ENCODE results near the gene BICDL2. TPM values are rescaled to one million over a fixed set of nuclear protein-coding genes. Genes with fewer than 3 reads are reported as not detected.
A peak's percentile ranks its signal among the peaks of the same experiment; 100 is the strongest.

The BICDL2 gene
- total and polyA plus RNA-seq, 5 donors from 2014 or later: not detected

DNA sequence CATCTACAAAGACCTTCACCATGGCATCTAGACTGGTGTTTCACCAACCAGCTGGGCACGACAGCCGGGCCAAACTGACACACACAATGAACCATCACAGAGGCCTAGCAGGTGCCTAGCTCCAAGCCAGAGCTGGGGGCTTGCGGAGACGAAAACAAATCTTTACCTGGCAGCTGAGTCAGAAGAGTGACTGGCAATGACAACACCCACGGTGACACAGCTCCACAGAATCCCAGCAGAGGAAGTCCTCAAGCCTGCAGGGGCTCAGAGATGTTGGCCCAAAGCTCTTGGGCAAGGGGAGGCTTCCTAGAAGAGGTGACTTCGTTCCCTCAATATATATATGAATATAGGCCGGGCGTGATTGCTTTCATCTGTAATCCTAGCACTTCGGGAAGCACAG, 14.8 kb upstream of the BICDL2 start:
- H3K27ac ChIP-seq (ENCODE audit: insufficient read depth, low read length, poor library complexity, severe bottlenecking): no peak overlapping the region
- Mint-ChIP-seq H3K4me3 (no peak overlapping the region), H3K36me3 (peaks cover 14% of the 10 kb centered on the region), H3K9me3 (peaks cover 0 to 2% (median 0%) of the 10 kb centered on the region in 7 donors), H3K27me3 (peaks cover 12% of the 10 kb centered on the region), H3K4me1 (peaks cover 0 to 37% (median 21%) of the 10 kb centered on the region in 4 donors), H3K27ac (peak overlapping the region in 1 of 3 donors; percentile 89)
- DNase-seq: no peak
- peaks cover 22% of the 10 kb centered on the region for H3K4me1 ChIP-seq (ENCODE audit: control insufficient read depth, insufficient read depth, low read length, poor library complexity, severe bottlenecking)
- no peak overlapping the region for H3K4me3 ChIP-seq (ENCODE audit: low read depth, low read length)
- no peaks in the 10 kb centered on the region for H3K36me3 ChIP-seq (ENCODE audit: control insufficient read depth, insufficient read depth, low read length)
- ATAC-seq (ENCODE audit: low read depth in 2 of 2): no peak
- H3K27me3 ChIP-seq (ENCODE audit: control insufficient read depth, insufficient read depth, low read length): no peaks in the 10 kb centered on the region
- no peaks in the 10 kb centered on the region for H3K9me3 ChIP-seq (ENCODE audit: control insufficient read depth in 2 of 2, low read length in 2 of 2)

- no peak overlapping the region for H3K4me3 ChIP-seq (ENCODE audit: low read depth, low read length)
- DNase-seq (no peak), ATAC-seq (ENCODE audit: low read depth in 2 of 2) (no peak)
- no peaks in the 10 kb centered on the region for H3K9me3 ChIP-seq (ENCODE audit: control insufficient read depth in 2 of 2, low read length in 2 of 2)
- no peaks in the 10 kb centered on the region for H3K27me3 ChIP-seq (ENCODE audit: control insufficient read depth, insufficient read depth, low read length)
- Mint-ChIP-seq H3K27me3 (peaks cover 12% of the 10 kb centered on the region), H3K4me3 (no peak overlapping the region), H3K9me3 (peaks cover 0 to 2% (median 0%) of the 10 kb centered on the region in 7 donors), H3K27ac (peak overlapping the region in 1 of 3 donors; percentile 66), H3K36me3 (peaks cover 14% of the 10 kb centered on the region), H3K4me1 (peaks cover 0 to 37% (median 21%) of the 10 kb centered on the region in 4 donors)
- H3K4me1 ChIP-seq (ENCODE audit: control insufficient read depth, insufficient read depth, low read length, poor library complexity, severe bottlenecking): peaks cover 24% of the 10 kb centered on the region
- no peaks in the 10 kb centered on the region for H3K36me3 ChIP-seq (ENCODE audit: control insufficient read depth, insufficient read depth, low read length)
- H3K27ac ChIP-seq (ENCODE audit: insufficient read depth, low read length, poor library complexity, severe bottlenecking): no peak overlapping the region
Observed at GRCh38 chr16:3051009-3051408, 14.3 kb upstream of the BICDL2 start.

DNA sequence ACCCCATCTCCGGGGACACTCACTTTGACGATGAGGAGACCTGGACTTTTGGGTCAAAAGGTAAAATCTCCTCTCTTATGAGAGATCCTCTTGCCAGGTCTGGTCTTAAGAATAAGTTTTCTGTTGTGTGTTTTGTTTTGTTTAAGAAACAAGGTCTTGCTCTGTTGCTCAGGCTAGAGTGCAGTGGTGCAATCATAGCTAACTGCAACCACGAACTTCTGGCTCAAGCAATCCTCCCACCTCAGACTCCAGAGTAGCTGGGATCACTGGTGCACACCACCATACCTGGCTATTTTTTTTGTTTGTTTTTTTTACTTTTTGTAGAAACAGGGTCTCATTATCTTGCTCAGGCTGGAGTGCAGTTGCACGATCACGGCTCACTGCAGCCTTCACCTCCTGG, 13.7 kb upstream of the BICDL2 start:
- peak overlapping the region in 1 of 4 donors; percentile 25 for H3K4me3 Mint-ChIP-seq
- no peak for DNase-seq
- H3K27ac Mint-ChIP-seq: no peak overlapping the region
- peaks cover 14% of the 10 kb centered on the region for H3K36me3 Mint-ChIP-seq
- peaks cover 0 to 2% (median 0%) of the 10 kb centered on the region in 7 donors for H3K9me3 Mint-ChIP-seq
- Histone ChIP-seq H3K36me3 (ENCODE audit: control insufficient read depth, insufficient read depth, low read length) (no peaks in the 10 kb centered on the region), H3K9me3 (ENCODE audit: control insufficient read depth in 2 of 2, low read length in 2 of 2) (no peaks in the 10 kb centered on the region), H3K4me3 (ENCODE audit: low read depth, low read length) (no peak overlapping the region), H3K27me3 (ENCODE audit: control insufficient read depth, insufficient read depth, low read length) (no peaks in the 10 kb centered on the region), H3K27ac (ENCODE audit: insufficient read depth, low read length, poor library complexity, severe bottlenecking) (no peak overlapping the region), H3K4me1 (ENCODE audit: control insufficient read depth, insufficient read depth, low read length, poor library complexity, severe bottlenecking) (peaks cover 26% of the 10 kb centered on the region)
- no peak for ATAC-seq (ENCODE audit: low read depth in 2 of 2)
- H3K4me1 Mint-ChIP-seq: peaks cover 0 to 34% (median 19%) of the 10 kb centered on the region in 4 donors
- H3K27me3 Mint-ChIP-seq: peaks cover 13% of the 10 kb centered on the region

DNA sequence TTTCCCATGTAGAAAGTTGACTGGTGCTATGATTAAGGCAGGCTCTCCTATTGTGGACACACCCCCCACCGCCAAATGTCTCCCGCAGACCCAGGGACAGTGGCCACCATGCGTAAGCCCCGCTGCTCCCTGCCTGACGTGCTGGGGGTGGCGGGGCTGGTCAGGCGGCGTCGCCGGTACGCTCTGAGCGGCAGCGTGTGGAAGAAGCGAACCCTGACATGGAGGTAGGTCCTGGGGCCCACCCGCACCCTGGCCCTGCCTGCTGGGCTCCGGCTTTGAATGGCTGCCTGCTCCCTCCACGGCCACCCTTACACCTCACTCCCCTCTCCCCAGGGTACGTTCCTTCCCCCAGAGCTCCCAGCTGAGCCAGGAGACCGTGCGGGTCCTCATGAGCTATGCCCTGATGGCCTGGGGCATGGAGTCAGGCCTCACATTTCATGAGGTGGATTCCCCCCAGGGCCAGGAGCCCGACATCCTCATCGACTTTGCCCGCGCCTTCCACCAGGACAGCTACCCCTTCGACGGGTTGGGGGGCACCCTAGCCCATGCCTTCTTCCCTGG, 13.3 kb upstream of the BICDL2 start:
- Mint-ChIP-seq H3K27ac (no peak overlapping the region), H3K27me3 (peaks cover 17% of the 10 kb centered on the region), H3K36me3 (peaks cover 10% of the 10 kb centered on the region), H3K4me3 (peak overlapping the region in 1 of 4 donors; percentile 25), H3K4me1 (peaks cover 0 to 33% (median 17%) of the 10 kb centered on the region in 4 donors), H3K9me3 (peaks cover 0 to 2% (median 0%) of the 10 kb centered on the region in 7 donors)
- Histone ChIP-seq H3K27me3 (ENCODE audit: control insufficient read depth, insufficient read depth, low read length) (no peaks in the 10 kb centered on the region), H3K36me3 (ENCODE audit: control insufficient read depth, insufficient read depth, low read length) (no peaks in the 10 kb centered on the region), H3K9me3 (ENCODE audit: control insufficient read depth in 2 of 2, low read length in 2 of 2) (no peaks in the 10 kb centered on the region), H3K4me1 (ENCODE audit: control insufficient read depth, insufficient read depth, low read length, poor library complexity, severe bottlenecking) (peaks cover 26% of the 10 kb centered on the region), H3K4me3 (ENCODE audit: low read depth, low read length) (no peak overlapping the region), H3K27ac (ENCODE audit: insufficient read depth, low read length, poor library complexity, severe bottlenecking) (no peak overlapping the region)
- ATAC-seq (ENCODE audit: low read depth in 2 of 2) (no peak), DNase-seq (no peak)

DNA sequence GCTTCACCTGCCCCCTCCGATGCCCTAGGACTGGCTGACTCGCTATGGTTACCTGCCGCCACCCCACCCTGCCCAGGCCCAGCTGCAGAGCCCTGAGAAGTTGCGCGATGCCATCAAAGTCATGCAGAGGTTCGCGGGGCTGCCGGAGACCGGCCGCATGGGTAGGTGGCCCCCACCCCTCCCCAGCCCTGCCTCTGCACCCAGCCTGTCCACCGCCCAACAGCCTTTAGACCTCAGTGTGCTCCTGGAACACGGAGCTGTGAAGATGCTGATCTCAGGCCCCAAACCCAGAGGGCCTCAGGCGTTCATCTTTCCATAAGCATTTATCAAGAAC, 10.6 kb upstream of the BICDL2 start:
- Mint-ChIP-seq H3K4me1 (peaks cover 0 to 30% (median 15%) of the 10 kb centered on the region in 4 donors), H3K4me3 (peak overlapping the region in 3 of 4 donors; percentile 29 to 64 (median 33)), H3K27ac (peak overlapping the region in 1 of 3 donors; percentile 80), H3K27me3 (peaks cover 44% of the 10 kb centered on the region), H3K36me3 (no peaks in the 10 kb centered on the region), H3K9me3 (peaks cover 0 to 2% (median 0%) of the 10 kb centered on the region in 7 donors)
- Histone ChIP-seq H3K4me1 (ENCODE audit: control insufficient read depth, insufficient read depth, low read length, poor library complexity, severe bottlenecking) (peaks cover 26% of the 10 kb centered on the region), H3K27ac (ENCODE audit: insufficient read depth, low read length, poor library complexity, severe bottlenecking) (no peak overlapping the region), H3K9me3 (ENCODE audit: control insufficient read depth in 2 of 2, low read length in 2 of 2) (no peaks in the 10 kb centered on the region), H3K36me3 (ENCODE audit: control insufficient read depth, insufficient read depth, low read length) (no peaks in the 10 kb centered on the region), H3K4me3 (ENCODE audit: low read depth, low read length) (no peak overlapping the region), H3K27me3 (ENCODE audit: control insufficient read depth, insufficient read depth, low read length) (peaks cover 10% of the 10 kb centered on the region)
- ATAC-seq (ENCODE audit: low read depth in 2 of 2) (no peak), DNase-seq (no peak)

GRCh38 chr16:3046641-3047386, 10.1 kb upstream of the BICDL2 start:
- Histone ChIP-seq H3K27me3 (ENCODE audit: control insufficient read depth, insufficient read depth, low read length) (peaks cover 10% of the 10 kb centered on the region), H3K36me3 (ENCODE audit: control insufficient read depth, insufficient read depth, low read length) (no peaks in the 10 kb centered on the region), H3K9me3 (ENCODE audit: control insufficient read depth in 2 of 2, low read length in 2 of 2) (no peaks in the 10 kb centered on the region), H3K4me1 (ENCODE audit: control insufficient read depth, insufficient read depth, low read length, poor library complexity, severe bottlenecking) (peaks cover 26% of the 10 kb centered on the region), H3K27ac (ENCODE audit: insufficient read depth, low read length, poor library complexity, severe bottlenecking) (no peak overlapping the region), H3K4me3 (ENCODE audit: low read depth, low read length) (no peak overlapping the region)
- DNase-seq (no peak), ATAC-seq (ENCODE audit: low read depth in 2 of 2) (peak in 1 of 2 donors; percentile 23)
- Mint-ChIP-seq H3K4me3 (peak overlapping the region; percentile 29 to 88 (median 62)), H3K27me3 (peaks cover 44% of the 10 kb centered on the region), H3K9me3 (peaks cover 0 to 2% (median 0%) of the 10 kb centered on the region in 7 donors), H3K36me3 (no peaks in the 10 kb centered on the region), H3K27ac (peak overlapping the region in 2 of 3 donors; percentile 76 to 80), H3K4me1 (peaks cover 0 to 27% (median 12%) of the 10 kb centered on the region in 4 donors)

DNA sequence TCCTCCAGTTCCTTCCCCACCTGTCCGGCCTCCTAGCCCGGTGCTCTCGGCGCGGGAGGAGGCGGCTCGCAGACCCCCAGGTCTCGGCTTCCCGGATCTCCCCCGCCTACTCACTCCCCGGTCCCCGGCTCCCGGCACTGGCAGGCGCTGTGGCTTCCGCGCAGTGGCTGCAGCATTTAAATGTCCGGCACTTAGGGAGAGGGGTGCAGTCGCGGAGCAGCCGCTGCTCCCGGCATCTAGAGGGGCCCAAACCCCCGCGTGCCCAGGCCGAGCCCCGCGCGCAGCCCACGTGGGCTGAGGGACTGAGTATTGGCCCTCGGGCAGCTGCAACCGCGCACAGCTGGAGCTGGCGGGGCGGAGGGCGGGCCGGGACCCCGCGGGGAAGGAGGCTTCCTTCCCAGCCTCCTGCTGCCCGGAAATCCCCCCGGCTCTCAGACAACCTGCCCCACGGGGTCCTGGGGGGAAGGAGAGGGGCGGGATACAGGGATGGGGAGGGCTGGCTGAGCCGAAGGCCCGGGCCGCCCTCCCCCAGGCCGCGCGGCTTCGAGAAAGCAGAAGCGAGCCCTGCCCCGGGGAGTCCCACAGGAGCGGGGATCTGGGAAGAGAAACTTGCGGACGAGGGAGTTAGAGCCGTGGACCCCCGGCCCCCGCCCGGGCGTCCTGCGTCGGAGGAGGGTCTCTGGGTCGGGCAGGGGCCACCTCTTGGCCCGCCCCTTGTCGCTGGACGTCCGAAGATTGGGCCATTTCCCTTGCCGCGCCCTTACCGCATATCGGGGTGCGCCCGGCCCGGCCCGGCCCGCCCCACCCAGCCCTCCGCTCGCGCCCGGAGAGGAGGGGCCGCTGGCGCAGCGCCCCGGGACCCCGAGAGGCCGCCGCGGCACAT, 9.3 kb upstream of the BICDL2 start, which contains the start of gene MMP25:
TSS of gene MMP25 (plus strand) at position 804 of the 883 bp plus-strand sequence. CDS start 357 bp downstream, outside the sequence.
- Histone ChIP-seq H3K4me3 (ENCODE audit: low read depth, low read length) (peak within 1 kb of the TSS; percentile 31), H3K4me1 (ENCODE audit: control insufficient read depth, insufficient read depth, low read length, poor library complexity, severe bottlenecking) (peaks cover 26% of the 10 kb centered on the region), H3K36me3 (ENCODE audit: control insufficient read depth, insufficient read depth, low read length) (no peaks in the 10 kb centered on the region), H3K27me3 (ENCODE audit: control insufficient read depth, insufficient read depth, low read length) (peaks cover 14% of the 10 kb centered on the region), H3K27ac (ENCODE audit: insufficient read depth, low read length, poor library complexity, severe bottlenecking) (no peak within 1 kb of the TSS), H3K9me3 (ENCODE audit: control insufficient read depth in 2 of 2, low read length in 2 of 2) (no peaks in the 10 kb centered on the region)
- Mint-ChIP-seq H3K27me3 (peaks cover 50% of the 10 kb centered on the region), H3K27ac (peak within 1 kb of the TSS in 2 of 3 donors; percentile 76 to 80), H3K4me3 (peak within 1 kb of the TSS; percentile 76 to 88 (median 79)), H3K36me3 (no peaks in the 10 kb centered on the region), H3K9me3 (peaks cover 0 to 2% (median 0%) of the 10 kb centered on the region in 7 donors), H3K4me1 (peaks cover 0 to 27% (median 12%) of the 10 kb centered on the region in 4 donors)
- ATAC-seq (ENCODE audit: low read depth in 2 of 2): peak; percentile 22 to 34
- DNase-seq: no peak

Measured in CD4-positive, CD25-positive, alpha-beta regulatory T cell (primary cell).